Spinal cord (tissue), 10 donors: ENCODE results near the gene AP4M1. TPM values are rescaled to one million over a fixed set of nuclear protein-coding genes. Genes with fewer than 3 reads are reported as not detected.

ENCODE experiments used
- DNase-seq, 6 donors: peaks; one replicate each; pipeline versions ENCODE4 v3.0.0 to v3.0.0-alpha.2; 2013 to 2015; ENCODE audit warnings: low spot score in 6 of 6, low read depth in 4 of 6
- H3K27ac ChIP-seq: one replicate; pipeline ENCODE4 v1.5.1; 2013; ENCODE audit warnings: low read depth, low read length, control low read depth
- H3K27me3 ChIP-seq: one replicate; pipeline ENCODE4 v1.6.1; 2013; ENCODE audit warnings: low read length; ENCODE audit not compliant: control insufficient read depth, insufficient read depth
- H3K36me3 ChIP-seq: one replicate; pipeline ENCODE4 v1.6.1; 2013; ENCODE audit warnings: low read length; ENCODE audit not compliant: control insufficient read depth, insufficient read depth
- H3K4me1 ChIP-seq: one replicate; pipeline ENCODE4 v1.6.1; 2013; ENCODE audit warnings: low read length; ENCODE audit not compliant: control insufficient read depth, insufficient read depth
- H3K4me3 ChIP-seq: one replicate; pipeline ENCODE4 v1.5.1; 2013; ENCODE audit warnings: low read depth, low read length, control low read depth
- H3K9me3 ChIP-seq: one replicate; pipeline ENCODE4 v1.6.1; 2013; ENCODE audit warnings: low read length; ENCODE audit not compliant: control insufficient read depth, insufficient read depth
- WGBS: methylation state at CpG from one replicate; pipeline ENCODE4 v1.1.5; 2013; ENCODE audit warnings: missing lambda C conversion rate; ENCODE audit not compliant: insufficient coverage; 5-methylcytosine and 5-hydroxymethylcytosine counted together
- polyA plus RNA-seq, 2 donors: library from polyadenylated mRNA; unstranded; fragments of 120-200 nt; gene quantifications; one replicate each; pipeline ENCODE4 v1.2.1, GENCODE V29; 2013; ENCODE audit not compliant: insufficient read length in 2 of 2
- total RNA-seq, 2 donors: library from RNA; depleted of rRNA in 1 of 2; stranded (reverse); fragments of 120-200 nt in 1 of 2; fragments of >200 nt in 1 of 2; gene quantifications; one replicate each; pipeline versions ENCODE4 v1.2.3 to v1.2.4, GENCODE V29; 2013 to 2014
- donor health status: healthy.

The AP4M1 gene
- total and polyA plus RNA-seq, 4 donors: 18.2 to 47.7 (median 29.4) TPM

DNA sequence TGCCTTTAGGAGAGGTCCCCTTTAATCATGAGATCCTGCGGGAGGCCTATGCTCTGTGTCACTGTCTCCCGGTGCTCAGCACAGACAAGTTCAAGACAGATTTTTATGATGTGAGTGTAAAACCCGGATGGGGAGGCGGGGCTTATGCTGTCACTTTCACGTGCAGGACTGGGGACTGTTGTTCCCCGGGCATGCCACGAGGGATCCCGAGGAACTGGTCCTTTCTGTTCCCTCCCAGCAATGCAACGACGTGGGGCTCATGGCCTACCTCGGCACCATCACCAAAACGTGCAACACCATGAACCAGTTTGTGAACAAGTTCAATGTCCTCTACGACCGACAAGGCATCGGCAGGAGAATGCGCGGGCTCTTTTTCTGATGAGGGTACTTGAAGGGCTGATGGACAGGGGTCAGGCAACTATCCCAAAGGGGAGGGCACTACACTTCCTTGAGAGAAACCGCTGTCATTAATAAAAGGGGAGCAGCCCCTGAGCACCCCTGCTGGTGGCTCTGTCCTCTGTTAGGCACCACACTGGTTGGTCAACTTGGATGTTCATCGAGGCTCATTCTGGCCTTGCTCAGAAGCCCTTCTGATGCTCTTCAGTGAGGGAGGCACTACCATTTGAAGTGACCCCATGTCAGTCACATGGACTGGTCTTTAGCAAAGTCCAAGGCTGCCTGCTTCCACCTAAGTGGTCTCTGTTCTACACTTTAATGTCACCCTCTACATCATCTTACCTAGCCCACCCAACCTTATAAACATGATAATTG is 9.8 kb upstream of the AP4M1 start:
- H3K4me1 ChIP-seq: peaks cover 20% of the 10 kb centered on the region
- 48% methylated on average over 16 of the region's 19 CpGs for WGBS
- H3K4me3 ChIP-seq: no peak overlapping the region
- no peak for DNase-seq
- H3K36me3 ChIP-seq: peaks cover 53% of the 10 kb centered on the region
- no peaks in the 10 kb centered on the region for H3K27me3 ChIP-seq
- no peak overlapping the region for H3K27ac ChIP-seq
- no peaks in the 10 kb centered on the region for H3K9me3 ChIP-seq

DNA sequence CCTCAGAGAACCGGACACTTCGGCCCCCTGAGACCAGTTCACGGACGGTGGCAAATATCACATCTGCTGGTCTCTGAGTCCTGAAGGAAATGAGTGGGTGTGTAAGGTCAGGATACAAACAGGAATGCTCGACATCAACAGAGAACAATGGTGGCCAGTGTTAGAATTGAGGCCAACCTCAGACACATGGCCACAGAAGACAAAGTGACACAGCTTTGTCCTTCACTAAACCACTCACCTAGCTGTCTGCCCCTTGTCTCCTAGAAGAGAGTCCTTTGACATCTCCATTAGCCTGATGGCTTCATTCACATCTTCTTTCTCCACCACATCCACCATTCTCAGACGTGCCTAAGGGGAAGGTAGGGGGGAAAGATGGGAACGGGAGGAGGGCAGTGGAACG is 8.4 kb upstream of the AP4M1 start:
- Histone ChIP-seq H3K36me3 (peaks cover 67% of the 10 kb centered on the region), H3K27ac (no peak overlapping the region), H3K4me1 (peaks cover 18% of the 10 kb centered on the region), H3K4me3 (no peak overlapping the region), H3K9me3 (no peaks in the 10 kb centered on the region), H3K27me3 (no peaks in the 10 kb centered on the region)
- DNase-seq: no peak
- WGBS: 43% methylated on average over 4 of the region's 8 CpGs

DNA sequence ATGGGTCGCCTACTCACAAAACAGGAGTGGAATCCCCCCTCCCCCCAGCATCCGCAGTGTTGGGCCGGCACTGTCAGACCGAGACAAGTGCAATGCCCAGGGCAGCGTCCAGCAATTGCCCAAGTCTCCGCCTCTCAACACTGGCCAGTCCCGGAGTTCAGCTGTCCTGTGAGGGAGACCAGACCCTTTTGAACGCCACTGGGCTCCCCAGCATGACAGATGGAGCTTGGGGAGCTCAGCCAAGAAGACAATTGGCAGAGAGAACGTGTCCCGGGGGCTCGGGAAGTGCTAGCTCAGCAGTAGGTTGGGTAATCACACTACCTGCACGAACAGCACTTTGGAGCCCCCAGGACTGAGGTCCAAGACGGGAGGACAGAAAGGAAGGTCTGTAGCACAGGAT is 7.9 kb upstream of the AP4M1 start:
- no peaks in the 10 kb centered on the region for H3K9me3 ChIP-seq
- H3K27ac ChIP-seq: no peak overlapping the region
- 55% methylated on average over 8 of the region's 13 CpGs for WGBS
- peaks cover 17% of the 10 kb centered on the region for H3K4me1 ChIP-seq
- H3K27me3 ChIP-seq: no peaks in the 10 kb centered on the region
- H3K4me3 ChIP-seq: no peak overlapping the region
- H3K36me3 ChIP-seq: peaks cover 72% of the 10 kb centered on the region
- DNase-seq: peak in 1 of 6 donors; percentile 27

DNA sequence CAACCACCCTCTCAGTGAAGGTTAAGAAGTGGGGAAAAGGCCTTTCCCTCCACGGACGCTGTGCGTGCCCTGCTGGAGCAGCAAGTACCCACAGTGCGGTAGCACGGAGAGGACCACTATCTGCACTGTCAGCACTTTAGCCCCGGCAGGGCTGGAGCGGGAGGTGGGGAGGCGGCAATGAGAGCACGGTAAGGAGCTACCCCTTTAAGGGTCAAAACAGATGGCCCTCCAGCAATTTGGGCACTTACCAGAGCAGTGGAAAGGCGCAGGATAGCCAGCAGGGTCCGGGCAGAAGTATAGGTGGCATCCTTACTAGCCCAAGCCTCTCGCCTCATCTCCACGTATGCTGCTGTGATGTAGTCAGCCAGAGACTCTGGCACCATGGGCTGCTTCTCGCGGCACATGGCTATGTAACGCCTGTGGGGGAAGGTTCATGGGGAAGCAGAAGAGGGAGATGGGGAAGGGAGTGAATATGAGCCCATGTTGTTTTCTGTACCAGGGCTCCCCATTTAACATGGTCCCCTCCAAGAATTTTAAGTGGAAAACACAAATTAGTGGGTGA is 7.4 kb upstream of the AP4M1 start:
- Histone ChIP-seq H3K4me1 (peaks cover 18% of the 10 kb centered on the region), H3K27me3 (no peaks in the 10 kb centered on the region), H3K9me3 (no peaks in the 10 kb centered on the region), H3K36me3 (peaks cover 75% of the 10 kb centered on the region), H3K27ac (no peak overlapping the region), H3K4me3 (no peak overlapping the region)
- WGBS: 79% methylated on average over 11 of the region's 16 CpGs
- DNase-seq: no peak

DNA sequence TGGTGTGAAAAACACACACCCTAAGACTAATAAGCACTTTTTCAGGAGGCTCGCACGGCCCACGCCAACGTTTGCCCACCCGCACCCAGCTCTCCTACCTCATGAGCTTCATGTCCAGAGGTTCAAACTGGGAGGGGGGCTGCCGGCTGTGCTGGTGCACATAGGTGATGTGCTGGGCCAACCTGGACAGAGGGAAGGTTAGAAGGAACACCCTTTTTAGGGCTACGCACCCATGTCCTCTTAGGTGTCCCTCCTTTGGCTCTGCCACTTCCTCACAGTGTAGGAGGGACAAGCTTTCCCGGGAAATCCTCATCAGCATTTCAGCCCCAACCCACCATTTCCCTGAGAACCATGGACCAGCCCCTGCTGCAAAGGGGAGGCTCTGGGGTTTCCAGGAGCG is 6.2 kb upstream of the AP4M1 start:
- Histone ChIP-seq H3K9me3 (no peaks in the 10 kb centered on the region), H3K4me3 (no peak overlapping the region), H3K27me3 (no peaks in the 10 kb centered on the region), H3K36me3 (peaks cover 82% of the 10 kb centered on the region), H3K27ac (no peak overlapping the region), H3K4me1 (peaks cover 22% of the 10 kb centered on the region)
- WGBS: 89% methylated on average over 3 of the region's 9 CpGs
- no peak for DNase-seq

DNA sequence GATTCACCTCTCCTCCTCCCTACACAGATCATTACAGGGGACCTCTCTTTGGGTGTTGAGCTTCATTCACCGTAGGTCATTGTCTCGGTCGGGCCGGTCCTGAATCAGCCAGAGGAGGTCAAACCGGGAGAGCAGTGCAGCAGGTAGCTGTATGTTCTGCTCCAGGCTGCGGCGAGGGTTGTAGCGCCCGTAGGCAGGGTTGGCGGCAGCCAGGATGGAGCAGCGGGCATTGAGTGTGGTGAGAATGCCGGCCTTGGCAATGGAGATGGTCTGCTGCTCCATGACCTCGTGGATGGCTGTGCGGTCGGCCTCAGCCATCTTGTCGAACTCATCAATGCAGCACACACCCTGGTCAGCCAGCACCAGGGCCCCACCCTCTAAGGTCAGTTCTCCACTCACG is 5.7 kb upstream of the AP4M1 start:
- H3K4me1 ChIP-seq: peaks cover 22% of the 10 kb centered on the region
- 94% methylated on average over 13 of the region's 17 CpGs for WGBS
- H3K9me3 ChIP-seq: no peaks in the 10 kb centered on the region
- peaks cover 81% of the 10 kb centered on the region for H3K36me3 ChIP-seq
- DNase-seq: no peak
- H3K27me3 ChIP-seq: no peaks in the 10 kb centered on the region
- H3K27ac ChIP-seq: no peak overlapping the region
- H3K4me3 ChIP-seq: no peak overlapping the region

DNA sequence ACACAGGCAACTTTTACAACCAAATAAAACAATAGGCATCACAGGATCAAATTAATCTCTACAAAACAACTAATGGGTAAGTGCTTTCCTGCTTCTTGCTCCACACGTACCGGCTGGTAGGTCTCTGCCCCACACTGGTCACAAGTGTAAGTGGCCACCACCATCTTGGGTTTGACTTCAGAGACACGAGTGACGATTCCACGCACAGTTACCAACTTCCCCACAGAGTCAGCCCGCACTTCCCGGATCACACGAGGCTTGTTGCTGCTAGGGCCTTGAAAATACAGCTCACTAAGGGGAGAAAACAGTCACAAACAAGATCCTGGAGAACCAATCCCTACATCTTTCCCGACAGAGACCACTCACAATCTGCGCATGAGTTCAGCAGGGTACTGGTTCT is 2.5 kb upstream of the AP4M1 start:
- H3K4me1 ChIP-seq: peaks cover 34% of the 10 kb centered on the region
- WGBS: 90% methylated on average over 9 of the region's 10 CpGs
- H3K27me3 ChIP-seq: no peaks in the 10 kb centered on the region
- H3K36me3 ChIP-seq: peaks cover 63% of the 10 kb centered on the region
- no peak overlapping the region for H3K4me3 ChIP-seq
- no peak for DNase-seq
- no peaks in the 10 kb centered on the region for H3K9me3 ChIP-seq
- H3K27ac ChIP-seq: no peak overlapping the region

DNA sequence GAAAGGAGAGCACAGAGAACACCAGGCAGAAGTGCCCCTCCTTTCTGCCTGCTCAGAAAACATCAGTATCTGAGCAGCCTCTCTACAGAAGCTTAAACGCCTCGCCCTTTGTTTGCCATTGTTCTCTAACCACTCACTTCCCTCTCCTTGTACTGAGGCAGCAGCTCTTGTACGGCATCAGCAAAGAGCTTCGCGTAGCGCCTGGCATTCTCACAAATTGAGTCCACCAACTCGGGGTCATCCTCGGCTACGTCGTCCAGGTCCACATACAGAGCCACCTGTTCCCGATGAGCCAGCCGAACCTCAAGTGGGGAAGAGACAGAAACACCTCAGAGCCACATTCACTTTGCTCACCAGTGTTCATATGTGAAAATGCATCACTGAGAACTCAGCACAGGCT is 2.0 kb upstream of the AP4M1 start:
- peaks cover 32% of the 10 kb centered on the region for H3K4me1 ChIP-seq

DNA sequence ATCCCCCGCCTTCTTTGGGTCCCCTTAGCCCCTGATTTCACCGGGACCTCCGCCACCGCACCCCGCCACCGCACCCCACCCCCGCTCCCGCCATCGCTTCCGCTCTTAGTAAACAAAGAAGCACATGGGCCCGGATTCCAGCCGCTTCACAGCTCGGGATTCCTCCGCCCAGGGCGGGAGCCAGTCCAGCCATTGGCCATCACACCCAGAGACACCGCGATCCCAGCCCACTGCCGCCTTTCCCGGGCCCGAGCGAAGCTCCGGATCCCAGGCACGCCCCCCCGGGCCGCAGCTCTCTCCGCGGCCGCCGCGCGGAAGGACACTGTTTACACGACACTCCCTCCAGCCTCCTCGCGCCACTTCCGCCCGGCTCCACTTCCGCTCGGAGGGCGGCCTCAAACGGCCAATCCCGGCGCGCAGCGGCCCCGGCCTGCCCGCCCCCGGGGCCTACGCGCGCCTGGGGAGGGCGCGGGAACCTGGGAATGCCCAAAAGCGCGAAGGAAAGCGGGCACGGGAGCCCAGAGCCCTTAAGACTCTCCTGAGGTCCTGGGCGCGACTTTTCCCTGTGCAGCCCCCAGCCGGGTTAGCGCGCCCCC is 925 bp upstream of the AP4M1 start:
- no peaks in the 10 kb centered on the region for H3K27me3 ChIP-seq
- H3K9me3 ChIP-seq: no peaks in the 10 kb centered on the region
- peak overlapping the region; percentile 79 for H3K4me3 ChIP-seq
- peaks cover 32% of the 10 kb centered on the region for H3K4me1 ChIP-seq
- H3K27ac ChIP-seq: peak overlapping the region; percentile 94
- peaks cover 67% of the 10 kb centered on the region for H3K36me3 ChIP-seq
- peak; percentile 87 to 98 (median 90) for DNase-seq
- WGBS: 0% methylated on average over 61 of the region's 61 CpGs

More for the DNA sequence above, 2.0 kb upstream of the AP4M1 start:
- WGBS: 75% methylated on average over 12 of the region's 12 CpGs
- H3K27me3 ChIP-seq: no peaks in the 10 kb centered on the region
- H3K27ac ChIP-seq: no peak overlapping the region
- H3K4me3 ChIP-seq: peak overlapping the region; percentile 79
- H3K9me3 ChIP-seq: no peaks in the 10 kb centered on the region
- H3K36me3 ChIP-seq: peaks cover 65% of the 10 kb centered on the region
- DNase-seq: no peak
